Measurements from ENCODE around the gene WAC. TPM values are rescaled to one million over a fixed set of nuclear protein-coding genes. Genes with fewer than 3 reads are reported as not detected.

The WAC gene
- total RNA-seq, 1 experiment from 2014 or later = 196 TPM

DNA sequence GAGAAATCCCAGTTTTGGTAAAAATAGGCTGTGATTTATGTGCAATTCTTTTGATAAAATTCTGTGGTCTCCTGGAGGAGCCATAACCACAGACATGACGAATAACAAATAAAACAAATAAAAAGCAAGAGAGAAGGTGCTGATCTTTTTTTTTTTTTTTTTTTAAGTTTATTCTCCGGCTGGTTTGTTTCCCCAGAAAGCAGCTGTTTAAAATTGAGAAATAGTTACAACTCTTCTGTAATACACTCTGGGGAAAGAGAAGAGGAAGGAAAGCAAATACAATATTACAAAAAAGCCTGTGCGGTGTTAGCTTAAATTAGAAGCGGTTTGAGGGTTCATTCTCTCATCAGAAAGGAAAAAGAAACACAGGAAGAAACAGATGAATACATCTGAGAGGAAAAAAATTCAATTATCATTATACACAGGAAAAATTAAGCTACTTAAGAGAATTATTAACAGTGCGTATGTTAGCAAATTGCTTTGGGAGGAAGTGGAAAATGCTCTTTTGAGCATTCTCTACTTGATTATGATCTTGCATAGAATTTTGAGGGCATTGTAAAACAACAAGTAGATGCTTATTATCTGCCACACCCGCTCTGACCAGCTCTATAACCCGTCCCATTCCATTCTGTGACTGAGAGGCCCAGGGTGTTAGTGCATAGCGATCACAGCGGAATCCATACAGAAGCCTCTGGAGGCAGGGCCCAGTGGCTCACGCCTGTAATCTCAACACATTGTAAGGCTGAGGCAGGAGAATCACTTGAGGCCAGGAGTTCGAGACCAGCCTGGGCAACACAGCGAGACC, 40.6 kb upstream of the WAC start:
- Histone ChIP-seq H3K9me3 (no peaks in the 10 kb centered on the region), H3K36me3 (ENCODE audit: control insufficient read depth, insufficient read depth, low read length) (0 out of 2 replicates have a peak, but pooled peaks cover 2% of the 10 kb centered on the region), H3K4me1 (peaks cover 26% of the 10 kb centered on the region), H3K4me3 (ENCODE audit: low read depth, low read length) (no peak overlapping the region), H3K27me3 (replicated peaks; ENCODE audit: control insufficient read depth, insufficient read depth, low read length) (no peaks in the 10 kb centered on the region)
- ChIA-PET POLR2A (interaction anchor here (0.6 kb wide), 1 partner anchor 73 kb away, joined by 3 read pairs; no protein-coding TSS in a partner anchor), CTCF (interaction anchor here (0.6 to 0.9 kb wide), 3 partner anchors 8 to 313 kb away, joined by 3 to 6 read pairs (median 3); no protein-coding TSS in a partner anchor)
- intact Hi-C loops (cut with micrococcal nuclease; ENCODE audit: unreplicated experiment) = loop anchor here (10.0 kb wide), 1 partner anchor 218 kb away; no protein-coding TSS in a partner anchor
- Mint-ChIP-seq H3K36me3 (ENCODE audit: insufficient read depth, unreplicated experiment) (peaks cover 11% of the 10 kb centered on the region), H3K27ac (ENCODE audit: unreplicated experiment) (no peak overlapping the region), H3K27me3 (ENCODE audit: insufficient read depth, unreplicated experiment) (no peaks in the 10 kb centered on the region), H3K4me1 (ENCODE audit: low read depth, unreplicated experiment) (peaks cover 25% of the 10 kb centered on the region), H3K4me3 (ENCODE audit: unreplicated experiment) (no peak overlapping the region), H3K9me3 (ENCODE audit: unreplicated experiment) (peaks cover 3% of the 10 kb centered on the region)
- BruUV-seq (replicated peaks) = no TSS peak
- TF ChIP-seq CTCF (IDR thresholded peaks at IDR 0.05; ENCODE audit: insufficient read depth in 1 of 2, low read depth in 1 of 2, low read length in 1 of 2, severe bottlenecking in 1 of 2, unreplicated experiment in 1 of 2) = no peak
- DNase-seq = peak; percentile 26 to 63

DNA sequence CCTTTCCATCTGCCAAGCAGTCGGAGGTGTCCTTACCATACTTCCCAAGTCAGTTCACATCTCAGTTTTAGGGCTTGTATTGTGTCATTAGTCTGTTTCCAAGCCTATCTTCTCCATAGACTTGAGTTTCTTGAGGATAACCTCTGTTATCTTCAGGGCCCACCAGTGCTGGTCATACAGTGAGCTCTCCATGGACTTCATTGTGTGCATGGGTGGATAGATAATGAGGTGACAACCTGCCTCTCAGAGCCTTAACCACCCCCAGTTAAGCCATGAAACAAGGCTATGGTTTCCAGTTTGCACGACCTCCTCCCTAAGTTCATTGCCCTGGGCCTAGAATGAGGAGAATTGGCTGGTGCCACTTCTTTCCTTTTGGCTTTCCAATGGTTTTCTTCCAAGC, 38.5 kb upstream of the WAC start:
- POLR2A ChIA-PET = no interaction called here
- no TSS peak for BruUV-seq (replicated peaks)

More for the DNA sequence above, 38.5 kb upstream of the WAC start:
- H3K4me3 Mint-ChIP-seq (ENCODE audit: unreplicated experiment) = no peak overlapping the region
- intact Hi-C loops (cut with micrococcal nuclease; ENCODE audit: unreplicated experiment) = loop anchor here (10.0 kb wide), 1 partner anchor 220 kb away; no protein-coding TSS in a partner anchor
- peaks cover 11% of the 10 kb centered on the region for H3K36me3 Mint-ChIP-seq (ENCODE audit: insufficient read depth, unreplicated experiment)
- TF ChIP-seq CTCF (IDR thresholded peaks at IDR 0.05; ENCODE audit: insufficient read depth in 1 of 2, low read depth in 1 of 2, low read length in 1 of 2, severe bottlenecking in 1 of 2, unreplicated experiment in 1 of 2) = no peak
- no peak overlapping the region for H3K27ac Mint-ChIP-seq (ENCODE audit: unreplicated experiment)
- no peaks in the 10 kb centered on the region for H3K9me3 ChIP-seq
- peaks cover 36% of the 10 kb centered on the region for H3K4me1 Mint-ChIP-seq (ENCODE audit: low read depth, unreplicated experiment)
- no peaks in the 10 kb centered on the region for H3K27me3 ChIP-seq (replicated peaks; ENCODE audit: control insufficient read depth, insufficient read depth, low read length)
- CTCF ChIA-PET = interaction anchor here (0.6 kb wide), 1 partner anchor 1248 kb away, joined by 5 read pairs; no protein-coding TSS in a partner anchor
- peaks cover 9% of the 10 kb centered on the region for H3K9me3 Mint-ChIP-seq (ENCODE audit: unreplicated experiment)
- peaks cover 47% of the 10 kb centered on the region for H3K4me1 ChIP-seq
- H3K4me3 ChIP-seq (ENCODE audit: low read depth, low read length) = no peak overlapping the region
- H3K27me3 Mint-ChIP-seq (ENCODE audit: insufficient read depth, unreplicated experiment) = no peaks in the 10 kb centered on the region
- H3K36me3 ChIP-seq (ENCODE audit: control insufficient read depth, insufficient read depth, low read length) = 0 out of 2 replicates have a peak, but pooled peaks cover 2% of the 10 kb centered on the region
- DNase-seq = no peak

Measured in Caco-2 (cell line).